SK-N-MC (cell line): ENCODE results near the gene SLC10A1.

Experiments used
- EZH2 ChIP-seq: fragments of 200-600 bp; sonication (generic); IDR thresholded peaks from one replicate; pipeline ENCODE4 v1.6.1; 2017; ENCODE audit warnings: antibody characterized with exemption
- POLR2AphosphoS5 ChIP-seq: IDR thresholded peaks from 2 replicates; pipeline ENCODE4 v1.6.1; 2012; ENCODE audit warnings: mild to moderate bottlenecking, low read depth, low read length, borderline replicate concordance

DNA sequence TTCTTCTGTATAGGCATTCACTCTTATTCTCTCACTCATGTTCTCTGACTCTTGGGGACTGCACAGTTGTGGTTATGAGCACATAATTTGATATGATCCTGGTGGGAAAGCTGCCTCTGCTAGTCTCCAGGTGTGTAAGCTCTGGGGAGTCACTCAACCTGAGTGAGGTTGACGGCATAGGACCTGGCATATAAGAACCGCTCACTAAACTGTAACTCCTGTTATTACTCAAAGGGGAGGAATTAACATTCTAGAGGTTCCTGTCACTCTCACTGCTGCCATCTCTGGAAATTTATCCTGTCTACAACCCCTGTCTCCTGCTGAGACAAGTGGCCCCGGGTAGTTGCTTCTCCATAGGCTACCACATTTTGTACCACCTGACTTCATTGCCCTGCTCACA is 16.1 kb downstream of the SLC10A1 start:
- TF ChIP-seq EZH2 (no peak), POLR2AphosphoS5 (no peak; the same call in 1 of the 2 replicates)
